Myocyte (in vitro differentiated cells): ENCODE data around the gene PAX5. TPM values are rescaled to one million over a fixed set of nuclear protein-coding genes. Genes with fewer than 3 reads are reported as not detected.

Source experiments
- DNase-seq: peaks from one replicate; pipeline ENCODE4 v3.0.0-alpha.2; 2012; ENCODE audit warnings: low read depth
- total RNA-seq: library from RNA; depleted of rRNA; stranded (reverse); fragments of >200 nt; gene quantifications from 2 replicates; pipeline ENCODE4 v1.2.3, GENCODE V29; 2014

Gene PAX5
- total RNA-seq, 1 donor from 2014 or later: not detected

DNA sequence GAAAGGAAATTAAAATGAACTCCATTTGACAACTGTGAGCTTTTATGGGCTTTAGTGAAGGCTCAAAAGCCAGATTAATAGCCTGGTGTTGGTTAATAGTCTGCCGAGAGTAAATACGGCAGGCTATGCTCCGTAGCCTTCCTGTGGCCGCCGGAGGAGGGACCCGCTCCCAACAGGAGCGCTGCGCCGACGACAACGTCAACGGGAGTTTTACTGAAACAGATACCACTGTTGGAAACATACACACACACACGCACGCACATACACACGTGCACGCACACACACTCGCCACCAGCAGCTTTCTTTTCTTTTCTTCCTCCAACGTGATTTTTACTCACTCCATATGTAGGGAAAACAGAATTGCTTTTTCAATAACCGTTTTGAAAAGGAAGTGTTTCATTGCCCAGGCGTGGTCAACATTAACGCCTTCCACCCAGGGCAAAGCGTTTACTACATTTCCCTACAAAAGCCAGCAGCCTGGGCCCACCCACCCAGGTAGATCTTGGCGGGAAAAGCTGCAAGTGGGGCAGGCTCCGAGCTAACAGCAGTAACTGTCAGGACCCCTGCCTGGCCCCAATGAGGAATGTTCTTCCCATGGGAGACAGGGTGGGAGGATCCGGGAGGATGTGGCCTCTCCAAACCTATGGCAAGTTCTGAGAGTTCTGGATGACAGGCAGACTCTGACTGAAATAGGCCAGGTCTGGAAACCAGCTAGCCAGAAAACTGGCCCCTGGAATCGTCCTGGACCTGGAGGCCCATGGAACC lies 72.3 kb downstream of the PAX5 start:
- DNase-seq: no peak

DNA sequence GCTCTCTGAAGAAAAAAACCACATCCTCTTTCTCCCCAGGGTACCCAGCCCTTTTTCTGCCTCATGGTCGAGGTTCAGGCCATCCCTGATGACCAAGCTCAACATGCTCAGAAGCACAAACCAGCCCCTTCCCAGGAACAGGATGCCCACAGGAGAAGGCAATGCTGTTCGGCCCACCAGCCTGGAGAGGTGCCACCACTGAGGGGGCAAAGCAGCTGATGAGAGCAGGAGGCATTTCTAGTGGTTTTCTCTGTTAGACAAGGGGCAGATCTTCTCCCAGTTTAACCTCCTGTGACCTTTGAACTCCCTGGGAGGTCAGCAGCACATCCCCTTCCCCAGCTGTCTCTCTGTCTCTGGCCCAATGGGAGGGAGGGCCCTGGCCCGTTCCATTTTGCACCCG lies 73.0 kb downstream of the PAX5 start:
- no peak for DNase-seq

DNA sequence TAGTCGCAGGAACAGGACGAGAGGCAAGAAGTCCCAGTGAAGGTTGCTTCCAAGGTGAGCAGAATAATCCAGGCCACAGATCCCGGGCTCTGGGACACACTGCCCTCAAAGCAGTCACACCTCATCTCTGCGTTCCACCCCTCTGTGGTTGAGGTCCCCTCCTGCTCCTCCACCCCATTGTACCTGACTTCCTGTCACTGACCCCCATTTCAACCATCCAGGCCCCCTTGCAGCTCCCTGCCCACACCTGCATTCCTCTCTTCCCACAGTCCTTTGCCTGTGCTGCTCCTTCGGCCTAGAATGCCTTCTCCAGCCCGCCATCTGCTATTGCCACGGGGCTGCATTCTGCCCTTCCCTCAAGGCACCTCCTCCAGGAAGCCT lies 73.5 kb downstream of the PAX5 start:
- no peak for DNase-seq

DNA sequence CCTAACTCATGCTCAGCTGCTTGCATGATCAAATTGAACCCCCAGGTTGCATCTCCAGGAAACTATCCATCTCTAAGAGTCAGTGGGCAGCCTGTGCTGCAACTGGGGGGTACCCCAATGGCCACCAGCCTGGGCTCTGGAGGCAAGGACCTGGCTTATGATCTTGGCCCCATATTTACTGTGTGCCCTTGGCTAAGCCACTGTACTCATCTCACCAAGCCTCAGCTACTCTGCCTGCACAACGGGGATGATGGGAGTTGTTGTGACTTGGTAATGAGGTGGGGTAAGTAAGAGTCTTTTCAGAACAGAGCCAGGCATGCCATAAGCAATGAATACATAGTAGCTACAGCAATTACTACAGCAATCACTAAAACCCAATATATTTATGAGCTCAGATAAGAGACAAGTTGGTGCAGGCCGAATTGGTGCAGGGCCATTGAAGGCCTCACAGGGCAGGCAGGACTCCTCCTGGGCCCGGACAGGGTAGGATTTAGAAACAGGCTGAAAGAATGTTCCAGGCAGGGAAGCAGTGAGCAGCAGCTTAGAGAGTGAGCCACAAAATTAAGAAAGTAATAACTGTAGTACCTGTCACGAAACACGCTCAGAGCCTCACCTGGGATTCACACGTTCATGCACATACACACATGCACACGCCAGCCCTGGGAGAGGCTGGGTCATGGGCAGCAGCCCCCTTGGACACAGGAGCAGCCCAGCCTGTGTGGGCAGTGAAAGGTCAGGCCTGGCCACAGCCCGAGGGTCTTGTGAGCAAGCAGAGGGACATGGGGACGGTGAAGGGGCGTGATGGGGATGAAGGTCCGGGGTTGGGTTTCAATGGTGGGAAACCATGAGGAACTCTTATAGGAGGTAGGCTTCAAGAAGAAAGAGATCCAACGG lies 74.1 kb downstream of the PAX5 start:
- DNase-seq: no peak

DNA sequence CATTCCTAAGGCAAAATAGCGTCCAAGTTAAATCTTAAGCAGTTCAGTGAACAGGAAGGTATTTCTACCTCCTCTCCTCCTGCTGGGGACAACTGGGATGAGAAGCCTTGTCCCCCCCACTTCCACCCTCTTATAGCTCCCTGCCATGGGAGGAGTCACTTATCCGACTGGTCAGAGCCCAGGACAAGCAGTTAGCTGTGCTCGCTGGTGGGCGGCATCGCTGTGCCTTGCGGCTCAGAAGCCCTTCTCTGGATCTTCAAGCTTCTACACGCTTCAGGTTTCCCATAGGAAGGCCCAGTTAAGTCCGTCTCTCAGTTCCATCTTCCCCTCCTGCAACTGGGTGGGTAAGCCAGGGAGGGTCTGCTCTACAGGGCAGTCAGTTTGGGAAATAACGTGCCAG lies 77.2 kb downstream of the PAX5 start:
- no peak for DNase-seq

DNA sequence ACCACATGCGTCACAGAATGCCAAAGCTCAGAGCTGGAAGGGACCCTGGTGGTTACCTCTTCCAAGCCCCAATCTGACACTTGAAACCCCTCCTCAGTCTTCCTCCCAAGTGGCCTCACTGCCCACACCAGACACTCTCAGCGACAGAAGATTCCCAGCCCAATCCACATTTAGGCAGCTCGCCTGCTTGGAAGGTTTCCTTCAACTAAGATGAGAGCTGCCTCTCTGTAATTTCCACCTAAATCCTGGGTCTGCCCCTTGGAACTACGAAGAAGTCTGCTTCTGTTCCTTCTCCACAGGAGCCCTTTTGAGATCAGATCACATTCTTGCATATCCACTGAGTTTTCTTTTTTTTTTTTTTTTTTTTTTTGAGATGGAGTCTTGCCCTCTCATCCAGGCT lies 83.7 kb downstream of the PAX5 start:
- DNase-seq: no peak

DNA sequence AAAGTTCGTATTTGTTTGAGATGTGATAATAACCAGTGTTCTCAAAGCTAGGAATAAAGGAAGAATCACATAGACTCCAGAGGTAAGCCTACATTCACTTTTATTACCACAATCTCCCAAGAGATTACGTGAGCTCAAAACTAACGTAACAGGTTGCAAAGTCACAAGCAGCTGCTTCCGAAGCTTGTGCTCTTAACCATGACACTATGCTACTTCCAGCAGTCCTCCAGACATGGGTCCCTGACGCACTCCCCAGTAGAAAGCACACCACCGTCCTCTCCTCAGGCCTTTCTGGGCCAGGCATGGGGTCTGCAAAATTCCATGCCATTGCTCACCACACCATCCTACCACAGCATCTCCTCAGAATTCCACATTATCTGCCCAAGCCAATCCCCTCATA lies 84.6 kb downstream of the PAX5 start:
- no peak for DNase-seq

DNA sequence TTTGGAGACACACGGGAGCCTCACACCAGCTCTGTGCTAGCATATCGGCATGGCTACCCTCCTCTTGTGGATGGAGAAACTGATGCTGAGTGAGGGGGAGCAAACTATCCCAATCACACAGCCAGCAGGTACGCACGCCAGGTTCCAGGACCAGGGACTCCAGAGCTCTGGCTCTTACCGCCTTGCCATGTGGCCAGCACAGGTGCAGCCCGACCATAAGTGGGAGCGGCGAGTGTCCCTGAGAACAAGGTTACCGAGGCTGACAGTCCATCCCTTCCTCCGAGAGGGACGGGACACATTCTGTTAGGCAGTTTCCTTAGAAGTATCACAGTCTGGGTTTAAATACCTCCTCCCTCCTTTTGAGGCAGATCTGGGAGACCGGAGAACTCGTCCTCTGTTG lies 86.0 kb downstream of the PAX5 start:
- no peak for DNase-seq

DNA sequence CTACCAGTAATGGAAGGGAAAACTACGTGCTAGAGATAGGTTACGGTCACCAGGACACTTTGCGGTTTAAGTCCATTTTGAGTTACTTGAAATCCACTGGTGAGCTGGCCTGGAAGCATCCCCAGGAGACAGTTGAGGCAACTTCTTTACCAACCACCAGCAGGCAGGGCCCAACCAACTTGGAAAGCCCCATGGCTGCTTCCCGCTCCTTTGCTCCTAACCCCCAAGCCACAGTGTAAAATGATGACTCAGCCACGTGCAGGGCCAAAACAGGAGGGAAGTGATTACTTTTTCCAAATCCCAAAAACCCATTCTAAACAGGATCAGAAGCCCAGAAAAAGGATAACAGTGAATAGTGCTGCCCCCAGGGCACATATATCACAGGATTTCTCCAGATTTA lies 87.4 kb downstream of the PAX5 start:
- peak; percentile 14 for DNase-seq

DNA sequence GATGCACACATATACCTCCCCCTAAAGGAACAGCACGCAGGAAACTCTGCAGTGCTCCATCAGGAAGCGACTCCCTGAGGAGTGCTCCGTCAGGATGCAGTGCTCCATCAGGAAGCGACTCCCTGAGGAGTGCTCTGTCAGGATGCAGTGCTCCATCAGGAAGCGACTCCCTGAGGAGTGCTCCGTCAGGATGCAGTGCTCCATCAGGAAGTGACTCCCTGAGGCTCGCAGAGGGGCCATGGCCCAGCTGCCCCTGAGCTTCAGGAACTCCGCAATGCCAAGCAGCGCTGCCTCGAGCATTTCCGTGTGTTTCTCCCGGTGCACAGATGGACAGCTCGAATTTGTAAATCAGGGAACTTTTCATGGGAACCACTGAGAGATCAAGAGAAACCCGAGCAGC lies 88.1 kb downstream of the PAX5 start:
- DNase-seq: no peak

DNA sequence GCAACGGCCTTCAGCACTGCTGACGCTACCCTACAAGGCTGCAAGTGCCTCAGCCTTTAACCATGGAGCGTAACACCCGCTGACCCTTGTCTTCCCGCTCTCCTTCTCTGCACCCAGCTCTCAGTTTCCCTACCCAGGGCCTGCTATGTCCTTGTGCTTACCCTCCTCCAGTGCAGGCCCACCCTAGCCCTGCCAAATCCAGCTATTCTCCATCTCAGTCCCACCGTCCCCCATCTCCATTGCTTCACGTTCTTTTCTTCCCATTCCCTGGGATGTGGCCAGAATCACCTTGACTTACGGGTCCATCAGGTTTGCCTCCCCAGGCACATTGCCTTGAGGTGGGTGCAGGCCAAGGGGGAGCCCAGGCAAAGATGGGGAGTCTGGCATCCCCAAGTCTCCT lies 91.2 kb downstream of the PAX5 start:
- no peak for DNase-seq

DNA sequence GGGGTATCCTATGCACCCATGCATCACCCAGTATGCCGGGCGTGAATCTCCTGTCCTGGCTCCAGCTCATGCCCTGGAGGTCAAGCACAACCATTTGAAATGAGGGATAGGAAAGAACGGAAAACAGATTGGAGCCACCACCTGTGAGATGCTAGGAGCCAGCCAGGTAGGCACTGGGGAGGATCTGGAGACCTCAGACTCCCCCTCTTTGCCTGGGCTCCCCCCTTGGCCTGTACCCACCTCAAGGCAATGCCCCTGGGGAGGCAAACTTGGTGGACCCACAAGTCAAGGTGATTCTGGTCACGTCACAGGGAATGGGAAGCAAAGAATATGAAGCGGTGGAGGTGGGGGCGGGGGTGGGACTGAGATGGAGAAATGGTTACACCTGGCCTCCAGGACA lies 92.6 kb downstream of the PAX5 start:
- DNase-seq: no peak

DNA sequence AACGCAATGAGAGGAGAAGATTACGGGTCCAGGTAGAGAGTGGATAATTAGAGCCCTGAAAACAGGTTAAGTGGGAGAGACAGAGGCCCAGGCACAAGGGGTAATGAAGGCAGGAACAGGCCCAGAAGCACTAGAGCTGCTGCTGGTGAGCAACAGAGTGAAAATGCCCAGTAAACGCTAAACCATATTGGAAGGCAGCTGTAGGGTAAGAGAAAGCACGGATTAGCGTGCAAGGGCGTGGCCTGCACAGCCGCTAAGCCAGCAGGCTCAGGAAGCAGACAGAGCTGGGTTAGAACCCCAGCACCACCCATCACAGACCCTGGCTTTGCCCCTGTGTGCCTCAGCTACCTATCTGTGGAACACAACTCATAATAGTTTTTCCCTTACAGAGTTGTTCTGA lies 93.2 kb downstream of the PAX5 start:
- no peak for DNase-seq

DNA sequence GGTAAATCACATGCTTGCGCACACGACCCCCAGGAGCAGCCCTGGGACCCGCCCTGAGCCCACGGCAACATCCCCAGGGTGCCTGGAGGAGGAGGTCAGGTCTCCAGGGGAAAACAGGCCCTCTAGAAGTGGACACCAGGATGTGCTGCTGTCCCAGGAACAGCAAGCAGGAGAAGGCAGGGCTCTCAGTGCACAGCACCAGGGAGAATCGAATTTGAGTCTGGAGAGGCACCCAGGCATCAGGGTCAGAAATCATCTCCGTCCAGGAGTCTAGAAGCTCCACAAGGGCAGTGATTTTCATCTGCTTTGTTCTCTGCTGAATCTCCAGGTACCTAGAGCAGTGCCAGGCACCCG lies 93.6 kb downstream of the PAX5 start:
- DNase-seq: no peak

DNA sequence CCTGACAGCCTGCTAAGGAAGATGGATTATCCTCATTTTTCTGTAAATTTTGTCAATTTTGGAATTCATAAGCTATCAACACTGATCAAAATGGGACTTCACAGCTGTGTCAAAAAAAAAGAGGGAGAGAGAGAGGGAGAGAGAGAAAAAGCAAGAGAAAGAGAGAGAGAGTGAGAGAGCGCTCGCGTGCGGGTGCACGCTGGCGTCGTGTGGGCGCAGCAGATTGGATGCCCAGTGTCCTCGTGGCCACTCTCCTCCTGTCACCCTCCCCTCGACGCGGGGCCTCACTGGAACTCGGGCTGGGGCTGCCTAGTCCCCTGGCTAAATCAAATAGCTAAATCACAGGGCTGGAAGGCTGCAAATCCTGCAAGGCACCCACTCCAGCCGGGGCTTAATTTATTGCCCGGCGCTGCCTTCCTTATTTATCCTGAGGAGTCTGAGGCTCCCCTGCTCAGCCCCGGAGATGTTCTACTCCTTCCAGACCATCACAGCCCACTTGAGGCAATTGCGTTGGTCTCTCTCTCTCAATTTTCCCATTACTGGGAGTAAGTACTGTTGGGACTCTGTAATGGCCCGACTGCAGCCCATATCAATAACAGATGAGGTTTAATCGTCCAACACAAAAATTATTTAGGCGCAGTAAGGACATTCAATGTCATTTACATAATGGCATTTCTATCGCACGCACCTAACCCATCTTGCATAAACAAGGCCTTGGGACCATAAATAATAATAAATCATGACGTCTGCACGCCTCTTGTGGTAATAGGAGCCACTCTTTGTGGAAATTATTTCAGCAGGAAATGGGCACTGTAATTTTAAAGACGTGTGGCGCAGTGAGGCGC lies 94.2 kb downstream of the PAX5 start:
- DNase-seq: no peak

DNA sequence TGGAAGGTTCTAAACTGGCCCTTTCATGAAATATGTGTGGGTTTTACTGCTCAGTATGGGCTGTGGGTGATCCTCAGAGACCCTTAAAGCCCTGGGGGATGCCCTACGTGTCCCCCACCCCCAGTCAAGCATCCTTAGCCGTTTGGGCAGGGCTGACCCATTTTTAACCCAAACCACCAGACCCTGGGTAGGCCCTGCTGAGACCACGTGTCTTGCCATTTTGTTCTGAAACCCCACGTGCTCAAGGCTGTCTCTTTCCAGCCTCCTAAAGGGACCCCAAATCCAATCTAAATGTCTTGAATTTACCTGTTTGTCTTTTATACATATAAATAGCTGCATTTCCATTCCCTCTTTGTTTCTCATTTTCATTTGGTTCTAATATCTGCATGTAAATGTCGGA lies 94.9 kb downstream of the PAX5 start:
- DNase-seq: no peak

DNA sequence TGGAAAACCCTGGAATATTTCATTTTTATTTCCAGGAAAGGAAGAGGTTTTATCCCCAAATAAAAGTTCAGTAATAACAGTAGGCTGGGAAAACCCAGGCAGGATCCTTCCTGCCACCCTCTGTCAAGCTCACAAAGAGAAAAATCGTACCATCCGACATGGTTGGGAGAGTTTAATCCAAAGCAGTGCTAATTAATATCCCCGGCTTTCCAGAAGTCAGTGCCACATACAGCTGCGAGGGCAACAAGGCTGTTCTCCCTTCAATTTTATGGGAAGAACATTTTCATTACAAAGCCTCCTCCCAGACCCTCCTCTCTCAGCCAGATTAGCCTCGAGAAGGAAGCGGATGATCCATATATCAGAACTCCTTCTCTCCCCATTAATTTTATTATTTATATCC lies 95.5 kb downstream of the PAX5 start:
- DNase-seq: no peak

DNA sequence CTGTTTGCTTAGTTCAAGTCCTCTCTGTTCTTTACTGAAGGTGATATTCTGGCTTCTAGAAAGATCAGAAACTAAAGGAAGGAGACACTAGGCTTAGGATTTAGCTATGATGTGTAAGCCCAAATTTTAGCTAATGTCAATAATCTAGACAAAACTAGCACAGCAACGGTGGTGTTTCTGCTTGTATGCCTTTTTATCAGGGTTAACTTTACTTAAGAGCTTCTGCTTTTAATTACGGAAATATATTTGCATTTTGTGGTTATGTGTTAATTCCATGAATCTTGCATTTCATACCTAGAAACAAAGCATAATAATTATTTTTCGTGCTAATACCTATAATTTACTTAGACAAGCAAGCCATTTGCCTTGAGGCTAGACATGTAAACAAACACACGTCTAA lies 96.1 kb downstream of the PAX5 start:
- no peak for DNase-seq

DNA sequence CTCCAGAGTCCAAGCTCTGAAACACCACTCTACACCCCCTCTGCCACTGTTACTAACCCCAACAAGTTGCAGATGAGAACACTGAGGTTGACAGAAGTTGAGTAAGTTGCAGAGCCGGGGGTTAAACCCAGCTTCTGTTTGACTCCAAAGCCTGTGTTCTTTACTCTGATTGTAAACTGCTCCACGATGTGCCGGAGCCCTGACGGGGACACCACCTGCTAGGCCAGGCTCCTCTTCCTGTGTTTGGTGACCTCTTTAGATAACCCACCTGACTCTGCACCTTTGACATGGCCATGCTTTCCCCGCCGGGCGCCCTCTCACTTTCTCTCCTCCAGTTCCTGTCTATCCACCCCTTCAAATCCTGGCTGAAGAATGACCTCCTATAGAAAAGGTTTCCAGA lies 96.7 kb downstream of the PAX5 start:
- DNase-seq: no peak

DNA sequence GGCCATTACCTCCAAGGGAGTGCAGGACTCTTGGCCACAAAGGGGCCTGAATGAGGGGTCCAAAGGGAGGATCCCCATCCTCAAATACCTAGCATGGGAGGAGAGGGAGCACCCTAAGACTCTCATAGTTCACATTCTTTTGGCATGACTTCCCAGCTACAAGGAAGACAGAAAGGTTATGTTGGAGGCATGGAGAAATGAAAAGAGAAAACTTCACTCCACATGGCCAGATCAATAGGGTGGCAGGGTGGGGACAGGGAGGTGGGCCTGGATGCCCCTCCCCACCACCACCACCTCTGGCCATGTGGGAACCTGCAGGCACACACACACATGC lies 97.6 kb downstream of the PAX5 start:
- no peak for DNase-seq

DNA sequence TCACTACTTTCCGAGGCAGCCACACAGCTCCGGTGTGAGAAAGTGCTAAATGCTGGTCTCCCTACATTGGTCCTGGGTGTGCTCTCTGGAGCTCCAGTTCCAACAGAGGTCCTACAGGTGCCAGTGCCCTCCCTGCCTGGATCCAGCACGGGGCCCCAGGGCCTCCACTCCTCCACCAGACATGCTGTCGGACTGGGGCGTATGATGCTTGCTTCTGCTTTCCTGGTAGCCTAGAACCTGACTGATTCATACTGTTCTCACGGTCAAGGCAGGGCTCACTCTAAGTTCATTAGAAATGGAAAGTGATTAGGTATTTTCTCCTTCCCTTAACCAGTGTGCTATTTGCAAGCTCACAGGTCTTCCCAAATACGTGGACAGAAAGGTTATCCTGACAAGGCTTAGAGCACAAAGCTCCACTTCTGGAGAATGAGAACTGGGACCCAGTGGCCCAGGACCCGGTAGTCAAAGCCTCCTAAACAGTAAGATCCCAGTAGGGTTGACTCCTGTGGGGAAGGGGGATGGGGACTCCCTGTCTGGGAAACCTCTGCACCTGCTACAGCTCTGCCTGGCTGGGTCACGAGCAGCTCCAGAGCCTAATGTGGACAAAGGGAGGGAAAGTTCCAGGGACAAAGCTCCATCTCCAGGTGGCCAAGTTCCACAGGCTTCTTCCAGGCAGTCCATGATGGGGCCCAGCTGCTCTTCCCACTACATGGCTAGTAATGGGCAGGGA lies 98.1 kb downstream of the PAX5 start:
- DNase-seq: no peak
